HepG2 (cell line): ENCODE data around the gene C2orf92. TPM values are rescaled to one million over a fixed set of nuclear protein-coding genes. Genes with fewer than 3 reads are reported as not detected.

Experiments
- GPN1 ChIP-seq: sonication (generic); formaldehyde crosslinking; IDR thresholded peaks from 2 replicates; pipeline ENCODE4 v1.5.1; 2020; ENCODE audit warnings: missing genetic modification reagents, borderline replicate concordance
- MAFG ChIP-seq: sonication (generic); formaldehyde crosslinking; IDR thresholded peaks from 2 replicates; pipeline ENCODE4 v1.5.1; 2020; ENCODE audit warnings: mild to moderate bottlenecking, missing genetic modification reagents
- NBN ChIP-seq: fragments of 450-650 bp; conservative IDR thresholded peaks from 2 replicates; pipeline ENCODE4 v1.6.1; 2017
- NFAT5 ChIP-seq: sonication (generic); formaldehyde crosslinking; IDR thresholded peaks from 2 replicates; pipeline ENCODE4 v1.4.0; 2020; ENCODE audit warnings: missing genetic modification reagents
- NR1H2 ChIP-seq: sonication (generic); formaldehyde crosslinking; IDR thresholded peaks from 2 replicates; pipeline ENCODE4 v1.8.1; 2022; ENCODE audit warnings: low read depth, missing genetic modification reagents, borderline replicate concordance
- PPARG ChIP-seq: conservative IDR thresholded peaks from 2 replicates; pipeline ENCODE4 v1.6.1; 2016; ENCODE audit warnings: missing biosample characterization, missing genetic modification reagents
- TBL1XR1 ChIP-seq: fragments of 150-350 bp; IDR thresholded peaks from 2 replicates; pipeline ENCODE4 v1.6.1; 2014; ENCODE audit warnings: borderline replicate concordance, low read length; ENCODE audit not compliant: partially characterized antibody
- ZNF501 ChIP-seq: sonication (generic); formaldehyde crosslinking; IDR thresholded peaks from 2 replicates; pipeline ENCODE4 v1.5.1; 2020; ENCODE audit warnings: mild to moderate bottlenecking, moderate library complexity, missing genetic modification reagents
- ZNF580 ChIP-seq: IDR thresholded peaks from 2 replicates; pipeline ENCODE4 v1.6.1; 2016; ENCODE audit warnings: low read depth, borderline replicate concordance
- ZNF878 ChIP-seq: sonication (generic); formaldehyde crosslinking; IDR thresholded peaks from 2 replicates; pipeline ENCODE4 v1.8.1; 2023; ENCODE audit warnings: mild to moderate bottlenecking, missing genetic modification reagents, moderate library complexity
- polyA plus RNA-seq, 8 experiments: library from polyadenylated mRNA; depleted of rRNA in 3 of 8; stranded (reverse) in 7 of 8; unstranded in 1 of 8; fragments of >200 nt; fragmentation: Illumina TruSeq in 4 of 8; extraction: Trizol in 4 of 8; gene quantifications; 2 replicates each; pipeline versions ENCODE4 v1.2.1 to v1.2.3, GENCODE V29; 2011 to 2016; ENCODE audit warnings: low read depth in 4 of 8, missing spikeins in 1 of 8, mixed read lengths in 1 of 8; ENCODE audit not compliant: insufficient read depth in 1 of 8
- total RNA-seq, 5 experiments: library from RNA; depleted of rRNA; stranded (reverse); fragments of >200 nt; fragmentation: Illumina TruSeq; extraction: Trizol; gene quantifications; 2 replicates each; pipeline ENCODE4 v1.2.3, GENCODE V29; 2016; ENCODE audit warnings: low read depth in 1 of 5
- TF ChIP-seq, protein P1 (sequence below): fragments of 450-650 bp; IDR thresholded peaks from 2 replicates; pipeline ENCODE4 v1.6.1; 2017

Gene C2orf92
- total and polyA plus RNA-seq, 2 of the 13 experiments (the other 11 are each of a cell fraction or from before 2014, with no cell fraction given), result 4.9 to 5.0 TPM

- TF ChIP-seq, protein P1, sequence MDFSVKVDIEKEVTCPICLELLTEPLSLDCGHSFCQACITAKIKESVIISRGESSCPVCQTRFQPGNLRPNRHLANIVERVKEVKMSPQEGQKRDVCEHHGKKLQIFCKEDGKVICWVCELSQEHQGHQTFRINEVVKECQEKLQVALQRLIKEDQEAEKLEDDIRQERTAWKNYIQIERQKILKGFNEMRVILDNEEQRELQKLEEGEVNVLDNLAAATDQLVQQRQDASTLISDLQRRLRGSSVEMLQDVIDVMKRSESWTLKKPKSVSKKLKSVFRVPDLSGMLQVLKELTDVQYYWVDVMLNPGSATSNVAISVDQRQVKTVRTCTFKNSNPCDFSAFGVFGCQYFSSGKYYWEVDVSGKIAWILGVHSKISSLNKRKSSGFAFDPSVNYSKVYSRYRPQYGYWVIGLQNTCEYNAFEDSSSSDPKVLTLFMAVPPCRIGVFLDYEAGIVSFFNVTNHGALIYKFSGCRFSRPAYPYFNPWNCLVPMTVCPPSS, result no peak
- TF ChIP-seq PPARG (CRISPR knock-in tag), result no peak
- TF ChIP-seq NR1H2 (CRISPR knock-in tag), result no peak
- no peak for TF ChIP-seq MAFG (CRISPR knock-in tag)
- 0 out of 2 replicates have a peak, but pooled peaks have one; percentile 6 for TF ChIP-seq ZNF878
- 0 out of 2 replicates have a peak, but pooled peaks have one; percentile 1 for TF ChIP-seq ZNF501 (CRISPR knock-in tag)
- TF ChIP-seq NFAT5 (CRISPR knock-in tag), result no peak
- TF ChIP-seq ZNF580, result peak; percentile 36; the same call in 1 of the 2 replicates
- TF ChIP-seq TBL1XR1, result no peak
- TF ChIP-seq GPN1, result 0 out of 2 replicates have a peak, but pooled peaks have one; percentile 8
- no peak for TF ChIP-seq NBN
Measured at GRCh38 chr2:97712693-97713295, 43.3 kb downstream of the C2orf92 start (continued).
